ENCODE results near the gene TMEM258.

The TMEM258 gene

GRCh38 chr11:61749591-61750217, 42.7 kb downstream of the TMEM258 start:
- no peak overlapping the region for H3K27ac ChIP-seq
- no peak for TF ChIP-seq ZFX (IDR thresholded peaks at IDR 0.05; ENCODE audit: borderline replicate concordance)
- no peak for TF ChIP-seq CTCF (IDR thresholded peaks at IDR 0.05)

GRCh38 chr11:61747967-61748285, 44.5 kb downstream of the TMEM258 start:
- no peak for TF ChIP-seq ZFX (IDR thresholded peaks at IDR 0.05; ENCODE audit: borderline replicate concordance)
- TF ChIP-seq CTCF (IDR thresholded peaks at IDR 0.05), result peak; percentile 71
- H3K27ac ChIP-seq, result no peak overlapping the region

GRCh38 chr11:61747192-61747966, 45.0 kb downstream of the TMEM258 start:
- no peak for TF ChIP-seq ZFX (IDR thresholded peaks at IDR 0.05; ENCODE audit: borderline replicate concordance)
- peak; percentile 94 for TF ChIP-seq CTCF (IDR thresholded peaks at IDR 0.05)
- H3K27ac ChIP-seq, result no peak overlapping the region

GRCh38 chr11:61746442-61747191, 45.8 kb downstream of the TMEM258 start:
- no peak overlapping the region for H3K27ac ChIP-seq
- no peak for TF ChIP-seq ZFX (IDR thresholded peaks at IDR 0.05; ENCODE audit: borderline replicate concordance)
- no peak for TF ChIP-seq CTCF (IDR thresholded peaks at IDR 0.05)

GRCh38 chr11:61745781-61746441, 46.5 kb downstream of the TMEM258 start:
- H3K27ac ChIP-seq, result no peak overlapping the region
- TF ChIP-seq CTCF (IDR thresholded peaks at IDR 0.05), result no peak
- TF ChIP-seq ZFX (IDR thresholded peaks at IDR 0.05; ENCODE audit: borderline replicate concordance), result no peak

- H3K27ac ChIP-seq, result no peak overlapping the region
- TF ChIP-seq CTCF (IDR thresholded peaks at IDR 0.05) (no peak), ZFX (IDR thresholded peaks at IDR 0.05; ENCODE audit: borderline replicate concordance) (no peak)
Observed at GRCh38 chr11:61744609-61745156, 47.7 kb downstream of the TMEM258 start.
